B cell (primary cell): ENCODE data around the gene UROS. TPM values are rescaled to one million over a fixed set of nuclear protein-coding genes. Genes with fewer than 3 reads are reported as not detected.

Source experiments
- ATAC-seq: fragments of 200-7000 bp; cut with Tn5 transposase; one replicate; pipeline ENCODE4 v1.10.0; 2021; ENCODE audit warnings: low read depth, mild to moderate bottlenecking, moderate number of reproducible peaks, moderate library complexity
- CTCF ChIA-PET: fragments of 350-600 bp; sonication (Branson Sonifier 250); formaldehyde crosslinking; loops from one replicate; lab custom pipeline; 2021; ENCODE audit warnings: antibody characterized with exemption, inconsistent platforms; lab: Charles Lee
- POLR2A ChIA-PET: fragments of 350-600 bp; sonication (Branson Sonifier 250); formaldehyde crosslinking; loops from one replicate; lab custom pipeline; 2021; ENCODE audit warnings: antibody characterized with exemption; lab: Charles Lee
- DNase-seq: peaks from one replicate; pipeline ENCODE4 v3.0.0; 2013
- H2AFZ ChIP-seq: 2 replicates; pipeline ENCODE4 v1.6.1; 2012; ENCODE audit warnings: mild to moderate bottlenecking, low read depth, low read length; ENCODE audit not compliant: insufficient read depth, poor library complexity, severe bottlenecking
- H3K27ac ChIP-seq, 2 donors: 1 replicate in 1 of 2; 2 replicates in 1 of 2; pipeline ENCODE4 v1.5.1; 2012 to 2013; ENCODE audit warnings: low read length in 2 of 2, mild to moderate bottlenecking in 2 of 2, moderate library complexity in 1 of 2
- H3K27me3 ChIP-seq, 4 experiments: fragments of 200-600 bp in 1 of 4; sonication (generic) in 1 of 4; replicated peaks in 1 of 4; 1 replicate in 2 of 4; 2 replicates in 2 of 4; pipeline versions ENCODE4 v1.6.1 to v1.7.0; 2013 to 2016; ENCODE audit warnings: low read length in 3 of 4, mild to moderate bottlenecking in 2 of 4, mixed read lengths in 1 of 4, moderate library complexity in 1 of 4; ENCODE audit not compliant: insufficient read depth in 4 of 4, control insufficient read depth in 3 of 4; ENCODE audit errors: control extremely low read depth in 1 of 4
- H3K36me3 ChIP-seq, 2 experiments: replicated peaks in 1 of 2; 1 replicate in 1 of 2; 2 replicates in 1 of 2; pipeline versions ENCODE4 v1.6.1 to v1.7.1; 2013; ENCODE audit warnings: low read length in 1 of 2; ENCODE audit not compliant: insufficient read depth in 2 of 2, control insufficient read depth in 1 of 2; ENCODE audit errors: control extremely low read depth in 1 of 2, extremely low read depth in 1 of 2
- H3K4me1 ChIP-seq, 2 donors: fragments of 200-600 bp in 1 of 2; sonication (generic) in 1 of 2; 1 replicate in 1 of 2; 2 replicates in 1 of 2; pipeline versions ENCODE4 v1.5.1 to v1.6.1; 2013 to 2017; ENCODE audit warnings: low read length in 2 of 2; ENCODE audit not compliant: control insufficient read depth in 2 of 2, insufficient read depth in 2 of 2
- H3K4me2 ChIP-seq: replicated peaks from 2 replicates; pipeline ENCODE3; 2012; ENCODE audit warnings: mild to moderate bottlenecking, low read depth, low read length; ENCODE audit not compliant: poor library complexity, severe bottlenecking
- H3K4me3 ChIP-seq, 5 experiments: fragments of 200-600 bp in 1 of 5; sonication (generic) in 1 of 5; 1 replicate in 3 of 5; 2 replicates in 2 of 5; pipeline versions ENCODE4 v1.5.1 to v1.7.0; 2011 to 2016; ENCODE audit warnings: low read length in 4 of 5, mild to moderate bottlenecking in 4 of 5, low read depth in 2 of 5, control low read depth in 1 of 5, moderate library complexity in 1 of 5; ENCODE audit not compliant: insufficient read depth in 1 of 5; ENCODE audit errors: control extremely low read depth in 1 of 5, extremely low read depth in 1 of 5
- H3K79me2 ChIP-seq: fragments of 200-600 bp; sonication (generic); one replicate; pipeline ENCODE4 v1.6.0; 2016; ENCODE audit warnings: low read length; ENCODE audit not compliant: control insufficient read depth, insufficient read depth
- H3K9ac ChIP-seq: fragments of 200-600 bp; sonication (generic); 2 replicates; pipeline ENCODE4 v1.6.1; 2017; ENCODE audit warnings: mild to moderate bottlenecking, low read length, moderate library complexity
- H3K9me3 ChIP-seq, 3 donors: one replicate each; pipeline versions ENCODE4 v1.6.1 to v1.7.1; 2013; ENCODE audit warnings: low read length in 2 of 3; ENCODE audit not compliant: control insufficient read depth in 2 of 3, insufficient read depth in 1 of 3; ENCODE audit errors: control extremely low read depth in 1 of 3
- H4K20me1 ChIP-seq: 2 replicates; pipeline ENCODE4 v1.6.0; 2012; ENCODE audit warnings: mild to moderate bottlenecking, low read length; ENCODE audit not compliant: insufficient read depth, control insufficient read depth, poor library complexity, severe bottlenecking
- H3K27ac Mint-ChIP-seq: one replicate; pipeline ENCODE4 v1.8.0; 2021; ENCODE audit warnings: mixed read lengths
- H3K27me3 Mint-ChIP-seq: one replicate; pipeline ENCODE4 v1.8.0; 2021; ENCODE audit warnings: mixed read lengths
- H3K4me1 Mint-ChIP-seq: one replicate; pipeline ENCODE4 v1.8.0; 2021; ENCODE audit warnings: mixed read lengths
- H3K4me3 Mint-ChIP-seq: one replicate; pipeline ENCODE4 v1.8.0; 2021; ENCODE audit warnings: mixed read lengths
- H3K9me3 Mint-ChIP-seq: one replicate; pipeline ENCODE4 v1.8.0; 2022; ENCODE audit warnings: mixed read lengths; ENCODE audit not compliant: insufficient read depth
- EZH2 ChIP-seq: IDR thresholded peaks from 2 replicates; pipeline ENCODE4 v1.6.1; 2012; ENCODE audit warnings: borderline replicate concordance, low read depth, mild to moderate bottlenecking, moderate library complexity, low read length; ENCODE audit not compliant: insufficient read depth, poor library complexity, severe bottlenecking
- WGBS: methylation state at CpG from one replicate; pipeline ENCODE4 v1.1.5; 2013; ENCODE audit warnings: missing lambda C conversion rate; ENCODE audit not compliant: insufficient coverage; 5-methylcytosine and 5-hydroxymethylcytosine counted together
- intact Hi-C: fragments of 100-400 bp; cut with micrococcal nuclease; formaldehyde crosslinking; loops from one replicate; pipeline ENCODE4 v1.10.0; 2022
- polyA plus RNA-seq: library from polyadenylated mRNA; depleted of rRNA; stranded (reverse); fragments of >200 nt; gene quantifications from 2 replicates; pipeline ENCODE4 v1.2.3, GENCODE V29; 2012
- total RNA-seq, 2 donors: library from RNA; stranded (reverse); fragments of 120-200 nt in 1 of 2; gene quantifications; 1 replicate in 1 of 2; 2 replicates in 1 of 2; pipeline versions ENCODE4 v1.2.3 to v1.2.4, GENCODE V29; 2013 to 2022
- TF ChIP-seq, protein P1 (sequence below): fragments of 200-600 bp; IDR thresholded peaks from one replicate; pipeline ENCODE4 v1.8.0; 2022; ENCODE audit warnings: antibody characterized with exemption, mild to moderate bottlenecking

UROS gene
- total and polyA plus RNA-seq, 2 donors (not counting 1 experiment from before 2014, with no cell fraction given) = 28.3 to 37.1 TPM

DNA sequence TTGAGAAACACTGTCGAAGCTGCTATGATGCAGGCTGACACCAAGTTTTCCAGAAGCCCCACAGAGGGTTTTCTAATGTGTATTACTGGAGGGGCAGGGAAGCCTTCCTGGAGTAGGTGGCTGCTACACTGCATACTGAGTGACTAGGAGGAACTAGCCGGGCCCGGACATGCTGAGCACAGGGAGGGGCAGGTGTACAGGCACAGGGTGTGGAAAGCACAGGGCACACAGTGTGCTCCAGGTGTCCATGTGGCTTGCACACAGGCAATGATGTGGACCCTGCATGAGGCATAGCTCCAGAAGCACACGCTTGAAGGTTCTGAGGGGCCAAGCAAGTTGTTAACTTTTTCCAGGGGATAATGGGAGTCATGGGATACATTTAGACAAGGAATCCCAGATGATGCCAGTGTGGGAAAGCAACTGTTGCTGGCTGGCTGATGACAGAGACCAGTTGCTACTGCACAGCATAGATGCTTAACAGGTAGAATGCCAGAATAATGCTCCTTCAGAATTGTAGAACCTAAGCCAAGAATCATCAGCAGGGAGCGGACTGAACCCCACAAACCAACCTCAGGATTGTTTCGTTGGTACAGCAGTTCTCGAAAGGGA, 43.5 kb upstream of the UROS start:
- Histone ChIP-seq H3K27ac (no peak overlapping the region), H3K9ac (no peak overlapping the region), H3K36me3 (no peaks in the 10 kb centered on the region), H4K20me1 (no peaks in the 10 kb centered on the region), H3K27me3 (no peaks in the 10 kb centered on the region), H3K79me2 (no peaks in the 10 kb centered on the region), H3K9me3 (no peaks in the 10 kb centered on the region), H3K4me1 (no peaks in the 10 kb centered on the region), H2AFZ (no peak overlapping the region), H3K4me2 (no peak overlapping the region), H3K4me3 (no peak overlapping the region)
- H3K27me3 Mint-ChIP-seq = no peaks in the 10 kb centered on the region
- DNase-seq (no peak), ATAC-seq (no peak)
- TF ChIP-seq, protein P1, sequence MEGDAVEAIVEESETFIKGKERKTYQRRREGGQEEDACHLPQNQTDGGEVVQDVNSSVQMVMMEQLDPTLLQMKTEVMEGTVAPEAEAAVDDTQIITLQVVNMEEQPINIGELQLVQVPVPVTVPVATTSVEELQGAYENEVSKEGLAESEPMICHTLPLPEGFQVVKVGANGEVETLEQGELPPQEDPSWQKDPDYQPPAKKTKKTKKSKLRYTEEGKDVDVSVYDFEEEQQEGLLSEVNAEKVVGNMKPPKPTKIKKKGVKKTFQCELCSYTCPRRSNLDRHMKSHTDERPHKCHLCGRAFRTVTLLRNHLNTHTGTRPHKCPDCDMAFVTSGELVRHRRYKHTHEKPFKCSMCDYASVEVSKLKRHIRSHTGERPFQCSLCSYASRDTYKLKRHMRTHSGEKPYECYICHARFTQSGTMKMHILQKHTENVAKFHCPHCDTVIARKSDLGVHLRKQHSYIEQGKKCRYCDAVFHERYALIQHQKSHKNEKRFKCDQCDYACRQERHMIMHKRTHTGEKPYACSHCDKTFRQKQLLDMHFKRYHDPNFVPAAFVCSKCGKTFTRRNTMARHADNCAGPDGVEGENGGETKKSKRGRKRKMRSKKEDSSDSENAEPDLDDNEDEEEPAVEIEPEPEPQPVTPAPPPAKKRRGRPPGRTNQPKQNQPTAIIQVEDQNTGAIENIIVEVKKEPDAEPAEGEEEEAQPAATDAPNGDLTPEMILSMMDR = no peak
- no peak for TF ChIP-seq EZH2
- ChIA-PET CTCF (interaction anchor here (0.7 to 1.2 kb wide), 2 partner anchors 16 kb away, joined by 3 read pairs; no protein-coding TSS in a partner anchor), POLR2A (no interaction called here)
- WGBS = 97% methylated on average over 7 of the region's 7 CpGs
- intact Hi-C loops = loop anchor here (5.0 kb wide), 1 partner anchor 116 kb away; no protein-coding TSS in a partner anchor
- no peaks in the 10 kb centered on the region for H3K9me3 Mint-ChIP-seq
- H3K4me1 Mint-ChIP-seq = no peaks in the 10 kb centered on the region
- no peak overlapping the region for H3K4me3 Mint-ChIP-seq
- H3K27ac Mint-ChIP-seq = no peak overlapping the region

DNA sequence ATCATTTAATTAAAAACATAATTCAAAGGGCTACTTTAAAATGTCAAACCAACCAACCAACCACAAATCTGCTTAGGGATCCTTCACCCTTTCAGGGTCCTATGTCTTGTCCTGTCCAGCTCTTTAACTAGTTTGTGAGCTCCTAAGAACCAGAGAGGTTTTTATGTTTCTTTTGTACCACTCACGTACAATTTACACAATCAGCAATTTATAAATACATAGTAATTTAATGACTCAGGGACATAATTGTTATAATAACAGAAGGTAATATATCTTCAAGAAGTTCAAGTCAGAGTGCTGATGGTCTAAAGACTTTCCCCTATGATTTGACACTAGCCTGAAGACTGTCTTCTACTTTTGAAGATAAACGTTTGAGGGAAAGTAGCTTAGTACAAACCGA, 42.1 kb upstream of the UROS start:
- POLR2A ChIA-PET = no interaction called here
- 96% methylated on average over 2 of the region's 3 CpGs for WGBS

More for the DNA sequence above, 42.1 kb upstream of the UROS start:
- no peak overlapping the region for H3K4me3 ChIP-seq
- no peaks in the 10 kb centered on the region for H4K20me1 ChIP-seq
- no peak overlapping the region for H3K27ac ChIP-seq
- Mint-ChIP-seq H3K4me3 (no peak overlapping the region), H3K27ac (no peak overlapping the region), H3K4me1 (no peaks in the 10 kb centered on the region), H3K9me3 (no peaks in the 10 kb centered on the region), H3K27me3 (no peaks in the 10 kb centered on the region)
- no peak overlapping the region for H3K4me2 ChIP-seq
- CTCF ChIA-PET = no interaction called here
- H2AFZ ChIP-seq = no peak overlapping the region
- no peaks in the 10 kb centered on the region for H3K36me3 ChIP-seq
- ATAC-seq (no peak), DNase-seq (no peak)
- no peaks in the 10 kb centered on the region for H3K4me1 ChIP-seq
- no peak overlapping the region for H3K9ac ChIP-seq
- intact Hi-C loops = loop anchor here (5.0 kb wide), 1 partner anchor 117 kb away; no protein-coding TSS in a partner anchor
- H3K9me3 ChIP-seq = no peaks in the 10 kb centered on the region
- TF ChIP-seq, protein P1 = no peak
- no peak for TF ChIP-seq EZH2
- H3K27me3 ChIP-seq = no peaks in the 10 kb centered on the region
- no peaks in the 10 kb centered on the region for H3K79me2 ChIP-seq
